Lower leg skin (tissue), 3 donors: ENCODE data around the gene LDHD.

ENCODE experiments used
- CTCF ChIP-seq, 3 donors: fragments of 450-650 bp; IDR thresholded peaks; one replicate each; pipeline ENCODE4 v1.5.1; 2016; ENCODE audit warnings: antibody characterized with exemption in 3 of 3, mild to moderate bottlenecking in 3 of 3, moderate library complexity in 2 of 3
- POLR2A ChIP-seq, 2 donors: fragments of 450-650 bp; IDR thresholded peaks; one replicate each; pipeline ENCODE4 v1.6.1; 2016 to 2017; ENCODE audit warnings: antibody characterized with exemption in 2 of 2, mild to moderate bottlenecking in 1 of 2, moderate library complexity in 1 of 2

- TF ChIP-seq CTCF (IDR thresholded peaks at IDR 0.05): no peak
- TF ChIP-seq POLR2A (IDR thresholded peaks at IDR 0.05): no peak
Observed at GRCh38 chr16:75127713-75128415, 11.3 kb upstream of the LDHD start.
